Inflammatory macrophage treated with lipopolysaccharide for 1 hour (primary cell): ENCODE results near the gene BRWD1.
"Not testable (repeated sequence)": the region's sequence is repeated elsewhere in the genome, so short reads cannot be mapped to it uniquely, and the experiment has no call there.

Experiments used
- DNase-seq, 2 donors: peaks; one replicate each; pipeline ENCODE4 v3.0.0-alpha.2; 2020 to 2022

Gene BRWD1

DNA sequence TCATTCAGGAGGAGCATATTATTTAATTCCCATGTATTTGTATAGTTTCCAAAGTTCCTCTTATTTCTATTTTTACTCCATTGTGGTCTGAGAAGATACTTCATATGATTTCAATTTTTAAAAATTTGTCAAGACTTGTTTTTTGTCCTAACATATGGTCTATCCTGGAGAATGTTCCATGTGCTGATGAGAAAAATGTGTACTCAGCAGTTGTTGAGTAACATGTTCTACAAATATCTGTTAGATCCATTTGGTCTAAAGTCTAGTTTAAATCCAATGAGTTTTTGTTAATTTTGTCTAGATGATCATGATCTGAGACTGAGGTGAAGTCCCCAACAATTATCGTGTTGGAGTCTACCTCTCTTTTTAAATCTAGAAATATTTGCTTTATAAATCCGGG, 144.6 kb downstream of the BRWD1 start:
- no peak for DNase-seq

DNA sequence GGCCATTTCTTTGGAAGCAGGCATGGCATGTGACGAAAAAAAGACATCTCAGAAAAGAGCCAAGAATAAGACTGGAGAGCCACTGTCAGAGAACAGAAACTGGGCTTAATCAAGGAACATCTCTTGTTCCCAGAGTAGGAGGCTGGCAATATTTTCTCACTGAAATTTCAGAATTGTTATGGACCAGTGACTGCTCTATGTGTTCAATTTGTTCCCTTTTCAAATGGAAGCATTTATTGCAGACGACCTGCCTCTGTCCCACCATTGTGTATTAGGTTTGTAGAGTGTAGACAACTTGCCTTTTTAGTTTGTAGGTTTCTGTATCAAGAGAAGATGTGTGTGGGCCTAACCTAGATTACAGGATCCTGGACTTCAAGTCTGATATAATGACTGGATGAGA, 148.9 kb downstream of the BRWD1 start:
- DNase-seq: no peak

DNA sequence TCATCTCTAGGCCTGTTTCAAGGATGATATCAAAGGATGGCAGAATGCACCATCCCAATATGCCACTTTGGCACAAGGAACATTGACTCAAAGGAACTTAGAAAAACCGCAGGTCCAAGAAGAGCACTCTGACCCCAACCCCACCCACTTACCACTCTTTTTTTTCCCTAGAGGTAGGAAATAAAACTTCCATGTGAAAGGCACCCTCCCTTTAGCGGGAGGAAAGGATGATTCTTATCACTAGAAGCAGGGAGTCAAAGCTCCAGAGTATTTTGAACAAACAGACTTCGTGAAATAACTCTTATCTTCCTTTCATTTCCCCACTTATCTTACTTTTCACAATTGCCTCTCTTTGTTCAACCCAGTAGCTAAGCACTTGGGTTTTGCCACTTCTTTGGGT, 152.4 kb downstream of the BRWD1 start:
- DNase-seq: no peak

DNA sequence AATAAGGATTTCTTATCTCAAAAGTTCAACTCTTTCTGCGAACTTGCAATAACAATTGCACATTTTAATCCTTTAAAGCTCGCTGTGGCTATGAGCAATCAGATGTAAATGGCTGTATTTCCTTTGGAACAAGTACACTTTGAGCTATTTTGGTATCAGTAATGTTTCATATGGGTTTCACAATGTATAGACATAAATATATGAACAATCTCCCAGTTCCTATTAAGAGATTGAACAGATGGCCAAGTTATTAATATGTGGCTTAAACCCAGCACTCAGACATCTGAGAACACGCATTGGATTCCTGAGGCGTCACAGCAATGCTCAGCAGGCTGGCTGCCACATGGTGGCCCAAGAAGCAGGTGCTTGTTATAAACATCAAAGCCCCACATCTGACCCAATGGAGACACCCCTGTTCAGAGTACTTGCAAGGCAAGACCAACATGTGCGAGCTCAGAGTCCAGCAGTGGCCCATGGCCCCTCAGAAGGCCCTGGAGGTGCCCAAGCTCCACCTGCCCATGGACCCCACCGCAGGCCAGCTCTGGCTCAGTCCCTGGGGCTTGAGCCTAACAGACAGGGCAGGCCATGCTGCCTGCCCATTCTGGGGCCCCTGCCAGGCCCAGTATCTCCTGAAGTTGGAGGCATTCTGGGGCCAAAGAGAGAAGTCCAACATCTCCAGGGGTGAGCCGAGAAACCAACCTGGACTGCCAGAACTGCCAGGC, 153.9 kb downstream of the BRWD1 start:
- no peak for DNase-seq

DNA sequence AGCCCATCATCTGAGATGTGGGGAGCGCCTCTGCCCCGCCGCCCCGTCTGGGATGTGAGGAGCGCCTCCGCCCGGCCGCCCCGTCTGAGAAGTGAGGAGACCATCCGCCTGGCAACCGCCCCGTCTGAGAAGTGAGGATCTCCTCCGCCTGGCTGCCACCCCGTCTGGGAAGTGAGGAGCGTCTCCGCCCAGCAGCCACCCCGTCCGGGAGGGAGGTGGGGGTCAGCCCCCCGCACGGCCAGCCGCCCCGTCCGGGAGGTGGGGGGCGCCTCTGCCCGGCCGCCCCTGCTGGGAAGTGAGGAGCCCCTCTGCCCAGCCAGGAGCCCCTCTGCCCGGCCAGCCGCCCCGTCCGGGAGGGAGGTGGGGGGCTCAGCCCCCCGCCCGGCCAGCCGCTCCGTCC, 156.2 kb downstream of the BRWD1 start:
- not testable (repeated sequence) for DNase-seq

DNA sequence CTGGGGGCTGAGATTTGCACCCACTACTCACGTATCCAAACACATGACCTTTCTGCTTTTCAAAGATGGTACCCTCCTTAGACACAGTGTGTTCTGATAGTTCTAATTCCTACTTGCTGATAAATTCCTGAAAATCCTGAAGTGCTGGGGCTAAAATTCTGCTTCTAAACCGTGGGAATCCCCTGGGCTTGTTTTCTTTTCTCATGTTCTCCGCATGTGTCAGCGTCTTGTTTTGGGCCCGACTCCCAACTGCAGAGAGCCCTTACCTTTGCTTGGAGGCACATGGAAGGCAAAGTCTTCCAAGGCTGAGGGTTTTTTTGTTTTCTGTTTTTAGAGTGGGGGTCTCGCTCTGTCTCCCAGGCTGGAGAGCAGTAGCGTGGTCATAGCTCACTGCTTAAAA, 157.4 kb downstream of the BRWD1 start:
- no peak for DNase-seq

DNA sequence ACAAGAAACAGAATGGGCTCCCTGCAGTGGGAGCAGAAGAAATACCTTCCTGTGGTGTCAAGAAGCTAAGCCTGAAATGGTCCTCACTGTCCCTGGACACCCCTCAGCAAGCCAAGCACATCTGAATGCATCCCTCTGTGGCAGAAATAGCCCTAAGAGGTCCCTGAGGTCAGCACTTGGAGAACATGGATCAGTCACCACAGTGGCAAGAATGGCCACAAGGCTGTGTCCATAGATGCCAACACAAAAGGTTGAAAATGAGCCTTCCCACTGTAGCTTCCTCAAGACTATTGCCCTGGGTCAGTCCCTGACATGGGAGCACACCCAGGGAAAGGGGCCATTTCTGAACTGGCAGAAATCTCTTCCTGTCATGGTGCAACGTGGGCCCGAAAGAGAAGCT, 157.9 kb downstream of the BRWD1 start:
- no peak for DNase-seq

DNA sequence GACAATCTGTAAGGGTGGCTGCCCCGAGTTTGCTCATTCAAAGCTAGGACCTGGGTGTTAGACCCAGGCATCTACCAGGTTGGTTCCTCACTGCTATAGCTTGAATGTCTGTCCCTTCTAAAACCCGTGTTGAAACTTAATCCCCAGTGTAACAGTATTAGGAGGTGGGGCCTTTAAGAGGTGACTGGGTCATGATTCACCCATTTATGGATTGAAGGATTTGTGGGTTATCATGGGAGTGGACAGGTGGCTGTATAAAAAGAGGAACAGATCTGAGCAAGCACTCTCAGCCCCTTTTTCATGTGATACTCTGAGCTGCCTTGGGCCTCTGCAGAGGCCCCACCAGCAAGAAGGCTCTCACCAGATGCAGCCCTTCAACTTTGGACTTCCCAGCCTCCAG, 159.6 kb downstream of the BRWD1 start:
- DNase-seq: no peak

DNA sequence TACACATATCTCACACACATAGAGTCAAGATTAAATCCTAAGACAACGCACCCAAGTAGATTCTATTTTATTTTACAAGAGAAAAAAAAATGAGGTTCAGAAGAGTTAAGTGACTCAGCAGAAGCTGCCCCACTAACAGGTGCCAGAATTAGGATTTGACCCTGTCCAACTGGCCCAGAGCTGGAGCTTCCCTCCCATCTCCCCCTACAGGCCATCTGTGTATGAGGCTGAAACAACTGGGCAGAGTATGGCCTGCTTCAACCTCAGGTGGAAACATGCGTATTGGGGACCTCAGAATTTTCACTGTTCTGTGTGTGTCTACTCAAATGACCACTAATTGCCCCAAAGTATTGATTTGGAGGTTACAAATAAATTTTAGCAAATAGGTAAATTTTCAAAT, 160.1 kb downstream of the BRWD1 start:
- DNase-seq: peak in 1 of 2 donors; percentile 13

DNA sequence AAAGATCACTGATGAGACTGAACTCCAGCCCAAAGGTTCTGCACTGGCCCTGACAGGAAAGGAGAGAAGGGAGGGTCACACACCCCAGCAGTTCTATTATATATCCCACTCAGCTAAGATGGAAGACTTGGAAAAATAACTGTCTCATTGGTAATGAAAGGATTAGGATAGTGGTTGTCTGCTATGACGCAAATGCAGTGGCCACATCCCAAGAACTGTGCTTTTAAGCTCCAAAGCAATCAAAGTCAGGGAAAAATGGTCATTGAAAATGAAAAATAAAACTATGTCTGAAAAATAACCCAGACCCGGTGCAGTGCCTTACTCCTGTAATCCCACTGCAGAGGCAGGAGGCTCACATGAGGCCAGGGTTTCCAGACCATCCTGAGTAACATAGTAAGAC, 161.2 kb downstream of the BRWD1 start:
- no peak for DNase-seq

DNA sequence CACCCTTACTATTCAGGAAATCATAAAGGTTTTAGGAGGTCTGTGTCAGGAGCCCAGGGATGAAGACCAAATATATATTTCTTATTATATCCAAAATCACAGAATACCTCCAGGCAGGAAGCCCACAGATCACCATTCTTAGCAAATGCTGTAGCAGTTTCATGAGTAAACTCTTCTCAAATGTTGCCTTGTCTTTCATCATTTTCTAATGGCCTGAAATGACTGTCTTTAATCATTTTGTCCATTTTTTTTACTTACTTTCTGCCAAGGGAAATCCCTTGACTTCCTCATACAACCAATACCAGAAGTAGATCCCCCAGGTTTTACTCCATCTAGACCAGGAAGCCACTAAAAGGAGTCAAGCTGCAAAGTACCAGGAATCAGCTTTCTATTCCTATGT, 162.6 kb downstream of the BRWD1 start:
- DNase-seq: peak; percentile 8 to 21

DNA sequence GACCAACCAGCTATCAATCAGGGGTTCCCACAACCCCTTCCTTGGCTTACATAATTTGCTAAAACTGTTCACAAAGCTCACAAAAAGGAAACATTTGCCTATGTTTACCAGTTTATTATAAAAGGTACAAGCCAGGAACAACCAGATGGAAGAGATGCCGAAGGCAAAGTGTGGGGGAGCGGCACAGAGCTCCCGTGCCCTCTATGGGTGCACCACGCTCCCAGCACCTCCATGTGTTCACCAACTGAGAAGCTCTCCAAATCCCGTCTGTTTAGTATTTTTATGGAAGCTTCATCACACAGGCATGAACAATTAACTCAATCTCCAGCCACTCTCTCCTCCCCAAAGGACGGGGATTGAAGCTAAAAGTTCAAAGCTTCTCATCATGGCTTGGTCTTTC, 163.1 kb downstream of the BRWD1 start:
- DNase-seq: no peak

DNA sequence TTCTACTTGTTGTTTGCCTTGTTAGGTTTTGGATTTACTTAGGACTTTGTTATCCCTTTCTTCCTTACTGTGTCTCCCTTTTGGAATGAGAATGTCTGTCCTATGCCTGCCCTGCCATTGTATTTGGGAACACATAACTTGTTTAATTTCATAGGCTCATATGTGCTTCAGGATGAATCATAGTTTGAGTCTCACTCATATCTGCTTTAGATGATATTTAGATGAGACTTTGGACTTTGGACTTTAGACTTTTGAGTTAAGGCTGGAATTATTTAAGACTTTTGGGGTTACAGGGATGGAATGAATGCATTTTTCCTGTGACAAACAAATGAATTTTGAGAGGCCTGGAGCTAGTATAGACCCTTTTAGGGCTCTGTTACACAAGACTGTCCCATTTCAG, 163.6 kb downstream of the BRWD1 start:
- DNase-seq: no peak

DNA sequence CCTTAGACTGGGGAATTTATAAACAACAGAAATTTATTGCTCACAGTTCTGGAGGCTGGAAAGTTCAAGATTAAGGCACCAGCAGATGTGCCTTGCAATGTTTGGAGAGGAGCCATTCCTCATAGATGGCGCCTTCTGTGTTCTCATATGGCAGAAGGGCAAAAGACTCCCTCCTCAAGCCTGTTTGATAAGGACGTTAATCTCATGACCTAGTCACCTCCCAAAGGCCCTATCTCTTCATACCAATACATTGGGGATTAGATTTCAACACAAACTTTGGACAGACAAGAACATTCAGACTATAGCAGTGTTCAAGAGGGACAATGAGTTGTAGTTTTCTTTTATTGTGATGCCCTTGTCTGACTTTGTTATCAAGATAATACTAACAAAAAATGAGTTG, 164.5 kb downstream of the BRWD1 start:
- no peak for DNase-seq

DNA sequence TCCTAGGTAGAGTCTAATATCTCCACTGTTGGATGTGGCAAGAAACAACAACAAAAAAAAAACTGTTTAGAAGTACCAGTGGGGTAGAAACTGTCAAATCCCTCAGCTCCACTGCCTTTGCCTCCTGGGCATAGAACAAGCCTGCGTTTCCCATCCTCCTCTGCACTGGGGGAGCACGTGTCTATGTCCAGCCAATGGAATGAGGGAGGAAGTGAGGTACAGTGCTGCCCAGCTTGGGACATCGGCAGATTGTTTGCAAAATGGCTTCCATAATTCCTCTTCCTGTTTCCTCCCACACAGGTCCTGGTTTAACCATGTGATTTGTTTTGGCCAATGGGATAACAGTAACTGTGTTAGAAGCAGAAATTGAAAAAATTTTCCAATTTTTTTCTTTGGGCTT, 169.2 kb downstream of the BRWD1 start:
- no peak for DNase-seq

DNA sequence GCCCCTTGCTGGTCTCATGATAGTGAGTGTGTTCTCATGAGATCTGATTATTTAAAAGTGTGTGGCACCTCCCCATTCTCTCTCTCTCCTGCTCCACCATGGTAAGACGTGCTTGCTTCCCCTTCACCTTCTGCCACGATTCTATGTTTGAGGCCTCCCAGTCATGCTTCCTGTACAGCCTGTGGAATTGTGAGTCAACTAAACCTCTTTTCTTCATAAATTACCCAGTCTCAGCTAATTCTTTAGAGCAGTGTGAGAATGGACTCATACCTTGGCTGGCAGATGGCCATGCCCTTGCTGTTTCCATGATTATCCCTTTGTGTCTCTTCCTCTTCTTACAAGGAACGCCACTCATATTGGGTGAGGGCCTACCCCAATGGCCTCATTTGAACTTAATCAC, 170.5 kb downstream of the BRWD1 start:
- DNase-seq: no peak

DNA sequence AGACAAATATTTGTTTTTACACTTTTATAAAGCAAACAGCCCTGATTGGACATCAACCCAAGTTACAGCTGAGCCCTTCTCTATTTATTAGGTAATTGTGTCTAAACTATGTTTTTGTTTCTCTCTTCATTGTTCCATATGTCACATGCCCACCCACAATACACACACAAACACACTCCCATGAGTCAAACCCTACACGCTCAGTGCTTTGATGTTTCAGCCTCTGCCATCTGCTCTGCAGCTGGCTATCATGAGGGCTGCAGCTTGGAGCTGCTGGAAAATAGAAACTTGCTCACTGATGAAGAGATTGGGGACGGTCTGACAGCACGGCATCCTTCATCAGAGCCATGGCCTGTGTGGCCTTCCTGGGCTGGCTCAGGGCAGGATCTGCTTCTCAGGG, 171.9 kb downstream of the BRWD1 start:
- no peak for DNase-seq

DNA sequence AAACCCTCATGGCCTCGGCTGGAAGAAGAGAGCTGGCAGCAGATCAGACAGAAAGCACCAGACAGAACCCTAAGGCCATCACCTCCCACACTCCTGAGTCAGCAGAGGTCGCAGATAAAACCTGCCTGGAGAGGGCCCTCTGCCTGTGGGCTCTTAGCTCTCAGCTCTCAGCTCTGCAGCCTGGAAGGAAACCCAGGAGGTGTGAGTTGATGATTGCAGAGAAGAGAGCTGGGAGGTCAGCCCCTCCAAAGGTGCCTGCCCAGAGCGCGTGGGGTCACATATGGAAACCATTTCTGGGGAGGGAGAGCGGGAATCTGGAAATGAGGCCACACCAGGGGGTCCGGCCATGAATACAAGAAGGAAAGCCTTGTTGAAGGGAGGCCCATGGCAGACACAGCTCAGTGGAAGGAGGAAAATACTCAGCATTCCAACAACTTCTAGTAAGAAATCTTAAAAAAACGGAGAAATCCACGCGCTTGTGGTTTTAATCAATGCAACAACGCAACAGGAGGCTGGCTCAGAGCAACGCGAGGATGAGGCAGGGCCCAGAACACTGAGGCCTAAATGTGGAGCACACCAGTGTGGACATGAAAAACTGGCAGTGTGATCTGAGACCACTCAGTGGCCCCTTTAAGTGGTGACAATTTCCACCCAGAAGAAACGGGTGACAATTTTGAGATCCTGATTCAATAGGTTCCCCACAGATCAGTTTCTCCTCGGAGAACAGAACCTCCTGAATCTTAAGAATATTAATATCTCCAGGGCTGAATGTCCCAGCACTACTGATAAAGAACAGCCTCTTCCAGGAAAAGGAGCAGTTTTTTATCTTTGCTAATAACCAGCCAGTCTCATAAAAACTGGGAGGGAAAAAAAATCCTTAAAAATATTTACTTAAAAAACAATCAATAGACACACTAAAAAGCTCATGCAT, 175.9 kb downstream of the BRWD1 start:
- peak in 1 of 2 donors; percentile 23 for DNase-seq

DNA sequence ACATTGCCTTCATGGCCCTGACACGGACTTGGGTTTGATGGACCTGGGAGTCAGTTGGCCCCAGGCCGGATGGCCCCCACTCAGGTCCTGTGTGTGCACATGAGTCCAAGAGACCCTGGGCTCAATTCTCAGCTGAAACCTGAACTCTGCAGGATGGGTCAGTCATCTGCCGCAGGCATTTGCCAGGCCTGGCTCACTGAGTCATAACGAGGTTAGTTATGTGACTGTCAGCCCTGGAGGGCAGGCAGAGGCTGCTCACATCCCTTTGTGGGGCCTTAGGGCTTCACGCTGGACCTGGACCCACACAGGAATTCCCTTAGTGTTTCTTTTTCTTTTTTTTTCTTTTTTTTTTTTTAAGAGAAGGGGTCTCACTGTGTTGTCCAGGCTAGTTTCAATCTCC, 176.7 kb downstream of the BRWD1 start:
- DNase-seq: no peak

DNA sequence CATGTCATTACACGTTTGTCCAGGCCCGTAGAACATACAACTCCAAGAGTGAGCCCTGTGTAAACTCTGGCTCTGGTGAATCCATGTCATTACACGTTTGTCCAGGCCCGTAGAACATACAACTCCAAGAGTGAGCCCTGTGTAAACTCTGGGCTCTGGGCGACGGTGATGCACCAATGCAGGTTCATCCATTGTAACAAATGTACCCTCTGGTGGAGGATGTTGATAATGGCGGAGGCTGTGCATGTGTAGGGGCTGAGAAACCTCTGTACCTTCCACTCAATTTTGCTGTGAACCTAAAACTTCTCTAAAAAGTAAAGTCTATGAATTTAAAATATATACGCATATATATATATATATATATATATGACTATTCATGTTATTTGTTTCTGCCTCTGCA, 177.3 kb downstream of the BRWD1 start:
- peak in 1 of 2 donors; percentile 60 for DNase-seq

DNA sequence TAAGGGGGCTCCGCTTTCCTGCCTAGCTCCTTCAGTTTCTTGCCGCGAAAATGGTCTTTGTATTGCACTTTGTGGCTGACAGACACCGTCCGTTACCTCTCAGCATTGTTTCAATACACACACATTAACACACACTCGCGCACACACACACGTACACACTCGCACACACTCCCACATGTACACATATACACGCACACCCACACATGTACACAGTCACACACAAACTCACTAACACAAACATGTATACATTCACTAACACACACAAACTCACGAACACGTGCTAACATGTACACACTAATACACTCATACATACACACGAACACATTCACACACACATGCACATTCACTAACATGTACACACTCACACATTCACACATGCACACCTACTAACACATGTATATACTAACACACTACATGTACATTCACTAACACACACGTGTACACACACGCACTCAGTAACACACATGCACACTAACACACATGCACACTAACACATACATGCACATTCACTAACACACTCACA, 179.1 kb downstream of the BRWD1 start:
- DNase-seq: no peak
